GM12865 (cell line): ENCODE data around the gene LIPI.

ENCODE experiments used
- DNase-seq: peaks from one replicate; pipeline ENCODE4 v3.0.0; 2010; ENCODE audit warnings: low read depth
- H3K4me3 ChIP-seq: 2 replicates; pipeline ENCODE4 v1.5.1; 2011; ENCODE audit warnings: mild to moderate bottlenecking, low read depth, low read length, control low read depth
- CTCF ChIP-seq: IDR thresholded peaks from 2 replicates; pipeline ENCODE4 v1.5.1; 2011; ENCODE audit warnings: low read length, control low read depth, low read depth, inconsistent platforms; ENCODE audit not compliant: insufficient read depth; ENCODE audit errors: missing control alignments

Gene LIPI

DNA sequence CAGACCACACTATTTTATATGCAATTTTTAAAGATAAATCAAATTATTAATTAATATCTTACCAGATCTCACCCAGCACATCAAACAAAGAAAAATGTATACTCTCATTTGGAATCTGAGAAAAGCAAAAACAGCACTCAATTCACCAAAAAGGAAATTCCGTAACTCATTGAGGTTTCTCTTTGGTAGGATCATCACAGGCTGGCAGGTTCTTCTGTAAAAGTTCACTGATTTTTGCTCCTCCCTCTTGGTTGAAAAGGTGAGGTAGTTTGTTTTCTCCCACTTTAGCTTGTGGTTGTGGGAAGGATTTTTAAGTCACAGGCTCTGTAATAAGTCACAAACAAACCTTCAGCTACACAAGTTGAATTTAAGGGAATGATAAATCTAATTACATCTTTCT, at the start of gene LIPI:
Gene LIPI, minus strand, starts transcription at position 218 of the 400 bp plus-strand sequence. Its CDS starts 110 bp downstream, at position 108.
- DNase-seq: no peak
- H3K4me3 ChIP-seq: no peak within 1 kb of the TSS
- TF ChIP-seq CTCF: no peak

GRCh38 chr21:14260174-14260764, 49.5 kb upstream of the LIPI start:
- H3K4me3 ChIP-seq: no peak overlapping the region
- TF ChIP-seq CTCF: no peak
- no peak for DNase-seq

DNA sequence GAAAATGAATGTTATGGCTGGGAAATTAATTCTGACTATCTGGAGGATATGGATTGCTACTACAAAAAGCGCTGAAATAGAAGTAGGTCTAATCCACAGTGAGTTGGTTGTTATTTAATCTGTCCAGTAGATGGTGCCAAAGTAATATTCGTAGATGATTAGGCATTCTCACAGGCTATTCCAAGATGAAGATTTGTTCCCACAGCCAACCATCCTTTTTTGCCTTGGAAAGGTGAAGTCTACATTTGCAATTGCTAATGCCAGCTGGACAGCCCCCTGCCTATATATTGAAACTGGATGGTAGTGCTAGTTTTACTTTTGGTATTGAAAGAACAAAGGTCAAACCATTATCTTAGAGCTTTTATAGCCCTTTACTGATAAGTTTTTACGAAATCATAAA, 49.0 kb upstream of the LIPI start:
- TF ChIP-seq CTCF: peak; percentile 38
- DNase-seq: peak; percentile 25
- H3K4me3 ChIP-seq: no peak overlapping the region

DNA sequence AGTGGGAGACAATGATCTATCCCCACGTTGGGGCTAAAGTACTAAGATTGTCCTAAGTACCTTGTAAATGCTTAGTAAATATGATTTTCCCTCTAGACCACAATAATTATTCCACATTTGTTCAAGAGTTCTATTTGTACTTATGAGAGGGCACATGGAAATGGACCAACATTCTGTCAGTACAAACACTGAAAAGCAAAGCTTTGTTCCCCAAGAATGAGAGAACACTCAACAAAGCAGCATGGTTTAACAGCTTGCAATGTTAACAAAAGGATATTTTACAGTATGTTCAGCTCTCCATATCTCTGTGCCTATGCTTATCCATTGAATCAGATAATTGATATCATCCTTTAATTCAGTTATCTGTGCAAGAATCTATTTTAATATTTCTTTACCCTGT, 40.6 kb upstream of the LIPI start:
- TF ChIP-seq CTCF: no peak
- no peak for DNase-seq
- no peak overlapping the region for H3K4me3 ChIP-seq

GRCh38 chr21:14245711-14246110, 35.0 kb upstream of the LIPI start:
- DNase-seq: no peak
- H3K4me3 ChIP-seq: no peak overlapping the region
- TF ChIP-seq CTCF: no peak

- no peak for TF ChIP-seq CTCF
- no peak for DNase-seq
- no peak overlapping the region for H3K4me3 ChIP-seq
Measured at GRCh38 chr21:14244911-14245310, 34.2 kb upstream of the LIPI start.

DNA sequence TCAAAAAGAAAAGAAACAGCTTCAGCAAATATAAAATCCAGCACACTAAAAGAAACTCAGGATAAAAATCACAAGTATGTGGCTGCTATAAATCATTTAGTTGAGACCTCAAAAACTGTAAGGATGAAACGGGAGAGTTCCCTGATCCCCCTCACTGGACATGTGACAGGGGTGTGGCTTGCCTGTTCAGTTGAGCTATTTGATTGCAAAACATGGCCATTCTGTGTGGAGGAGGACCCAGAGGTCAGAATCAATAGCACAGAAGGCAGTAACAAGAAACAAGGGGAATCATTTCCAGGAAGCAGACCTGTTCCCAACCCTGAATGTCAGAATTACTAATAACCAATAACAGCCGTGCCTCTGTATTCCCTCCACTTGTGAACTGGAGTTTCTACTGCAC, 33.1 kb upstream of the LIPI start:
- H3K4me3 ChIP-seq: no peak overlapping the region
- no peak for TF ChIP-seq CTCF
- DNase-seq: no peak
